ENCODE results near the gene ADPRM.
"Not testable (repeated sequence)": the region's sequence is repeated elsewhere in the genome, so short reads cannot be mapped to it uniquely, and the experiment has no call there.

Gene ADPRM, protein sequence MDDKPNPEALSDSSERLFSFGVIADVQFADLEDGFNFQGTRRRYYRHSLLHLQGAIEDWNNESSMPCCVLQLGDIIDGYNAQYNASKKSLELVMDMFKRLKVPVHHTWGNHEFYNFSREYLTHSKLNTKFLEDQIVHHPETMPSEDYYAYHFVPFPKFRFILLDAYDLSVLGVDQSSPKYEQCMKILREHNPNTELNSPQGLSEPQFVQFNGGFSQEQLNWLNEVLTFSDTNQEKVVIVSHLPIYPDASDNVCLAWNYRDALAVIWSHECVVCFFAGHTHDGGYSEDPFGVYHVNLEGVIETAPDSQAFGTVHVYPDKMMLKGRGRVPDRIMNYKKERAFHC

GRCh38 chr17:10697092-10698081, at the start of gene ADPRM, which contains the start of gene SCO1:
TSS of gene ADPRM (plus strand) at chr17:10697594. CDS start at chr17:10704927, 7,333 bp downstream.
TSS of gene SCO1 (minus strand) at chr17:10697533. CDS start at chr17:10697507, 26 bp downstream.
- peak; percentile 76 to 84 (median 82) for DNase-seq (ENCODE audit: low read depth in 4 of 4, low spot score in 1 of 4)

DNA sequence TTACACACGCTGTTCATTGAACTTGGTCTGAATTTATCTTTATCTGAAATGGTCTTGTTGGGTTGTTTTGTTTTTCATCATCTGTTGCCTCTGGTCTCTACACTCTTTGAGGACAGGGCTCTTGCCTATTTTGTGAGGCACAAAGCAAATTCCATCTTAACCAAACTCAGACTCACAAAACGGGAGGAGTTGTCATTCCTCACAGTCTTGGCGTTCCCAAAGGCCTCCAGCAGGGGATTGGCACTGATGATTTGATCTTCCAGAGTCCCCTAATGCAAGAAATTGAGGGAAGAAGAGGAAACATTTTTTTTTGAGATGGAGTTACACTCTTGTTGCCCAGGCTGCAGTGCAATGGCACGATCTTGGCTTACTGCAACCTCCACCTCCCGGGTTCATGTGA, 49.0 kb upstream of the ADPRM start:
- no peak for DNase-seq (ENCODE audit: low read depth in 4 of 4, low spot score in 1 of 4)

- no peak for DNase-seq (ENCODE audit: low read depth in 4 of 4, low spot score in 1 of 4)
Measured at GRCh38 chr17:10648956-10649355, 48.4 kb upstream of the ADPRM start.

DNA sequence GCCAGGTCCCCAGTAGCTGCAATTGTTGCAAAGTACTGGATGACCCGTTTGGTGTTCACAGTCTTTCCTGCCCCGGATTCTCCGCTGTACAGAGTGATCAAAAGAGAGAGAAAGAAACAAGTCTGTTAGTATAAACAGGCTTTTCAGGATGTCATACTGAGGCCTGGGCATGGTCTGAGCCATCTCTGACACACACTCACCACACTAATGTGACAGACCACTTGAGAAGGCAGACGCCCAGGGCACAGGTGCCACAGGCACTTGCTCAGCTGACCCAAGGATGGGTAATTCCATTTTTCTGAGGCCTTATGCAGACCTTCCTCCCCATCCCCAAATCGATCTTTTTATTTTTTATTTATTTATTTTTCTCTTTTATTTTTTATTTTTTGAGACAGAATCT, 47.8 kb upstream of the ADPRM start:
- no peak for DNase-seq (ENCODE audit: low read depth in 4 of 4, low spot score in 1 of 4)

DNA sequence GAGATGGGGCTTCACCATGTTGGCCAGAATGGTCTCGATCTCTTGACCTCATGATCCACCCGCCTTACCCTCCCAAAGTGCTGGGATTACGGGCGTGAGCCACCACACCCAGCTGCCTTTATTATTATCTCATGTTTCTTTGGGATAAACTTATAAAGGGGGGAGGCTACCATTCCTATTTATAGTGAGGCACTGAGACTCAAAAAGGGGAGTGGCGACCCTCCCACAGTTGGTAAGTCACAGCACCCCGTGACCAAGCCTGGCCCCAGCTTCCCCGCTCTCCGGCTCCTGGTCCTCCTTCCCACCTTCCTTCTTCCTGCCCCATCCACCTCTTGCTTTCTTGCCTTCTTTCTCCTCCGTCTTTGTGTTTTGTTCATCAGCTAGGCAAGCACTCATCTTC, 45.5 kb upstream of the ADPRM start:
- DNase-seq (ENCODE audit: low read depth in 4 of 4, low spot score in 1 of 4) = no peak

DNA sequence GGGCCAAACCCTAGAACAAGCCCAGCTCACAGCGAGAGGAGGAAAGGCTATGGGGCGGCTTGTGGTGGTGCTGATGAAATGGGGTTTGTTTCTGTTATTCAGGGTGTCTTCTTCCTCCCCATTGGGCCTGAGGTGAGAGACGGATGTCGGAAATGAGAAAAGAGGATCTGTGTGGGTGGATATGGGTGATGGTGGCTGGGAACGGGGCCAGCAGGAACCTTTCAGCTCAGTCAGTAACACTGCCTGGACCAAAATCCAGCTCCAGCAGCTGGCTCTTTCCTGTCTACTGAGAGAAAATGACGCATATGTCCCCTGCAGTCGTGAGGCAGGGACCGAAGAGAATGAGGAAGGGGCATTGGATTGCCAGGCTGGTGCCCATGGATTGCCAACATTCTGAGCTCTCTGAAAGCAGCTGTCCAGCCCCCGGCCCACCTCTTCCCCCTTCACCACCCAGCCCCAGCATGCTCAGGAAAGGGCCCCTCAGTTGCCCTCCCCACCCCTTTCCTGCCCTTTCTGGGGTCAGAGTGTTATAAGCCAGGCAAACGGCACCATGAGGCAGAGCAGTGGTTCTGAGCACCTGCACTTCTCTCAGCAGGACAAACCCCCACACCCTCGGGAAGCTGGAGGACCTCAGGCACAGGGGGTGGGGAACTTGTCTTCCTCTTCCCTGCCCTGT, 44.3 kb upstream of the ADPRM start:
- no peak for DNase-seq (ENCODE audit: low read depth in 4 of 4, low spot score in 1 of 4)

DNA sequence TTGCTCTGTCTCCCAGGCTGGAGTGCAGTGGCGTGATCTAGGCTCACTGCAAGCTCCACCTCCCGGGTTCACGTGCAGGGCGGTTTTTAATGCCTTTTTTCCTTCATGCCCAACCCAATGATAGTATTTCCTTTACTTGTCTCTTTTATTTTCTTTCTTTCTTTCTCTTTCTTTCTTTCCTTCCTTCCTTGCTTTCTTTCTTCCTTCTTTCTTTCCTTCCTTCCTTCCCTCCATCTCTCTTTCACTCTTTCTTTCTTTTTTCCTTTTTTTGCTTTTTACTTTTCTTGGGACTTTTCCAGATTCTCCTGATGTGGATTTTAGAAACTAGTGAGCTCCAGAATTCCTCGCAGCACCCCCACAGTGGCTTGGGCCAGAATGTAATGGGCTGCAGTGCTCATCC, 43.4 kb upstream of the ADPRM start:
- DNase-seq (ENCODE audit: low read depth in 4 of 4, low spot score in 1 of 4) = no peak

DNA sequence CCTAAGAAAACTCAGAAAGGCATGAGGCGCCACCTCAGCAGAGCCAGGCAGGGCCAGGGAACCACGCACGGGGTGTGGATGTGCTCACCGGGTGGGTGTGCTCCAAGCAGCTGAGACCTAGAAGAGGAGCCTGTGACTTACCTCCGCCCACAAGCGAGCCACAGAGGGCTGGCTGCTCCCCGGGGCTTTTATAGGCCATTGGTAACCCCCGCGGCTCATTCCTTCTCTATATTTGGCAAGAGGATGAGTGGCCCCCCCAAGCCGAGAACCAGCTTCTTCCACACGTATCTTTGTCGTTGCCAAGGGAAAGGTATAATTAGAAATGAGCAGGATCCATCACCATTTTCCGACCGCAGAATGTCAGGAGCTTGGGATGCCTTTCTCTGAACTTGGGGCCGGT, 40.2 kb upstream of the ADPRM start, which contains the start of gene MYH3:
Gene MYH3, minus strand, starts transcription at position 162 of the 400 bp plus-strand sequence. CDS start 2,245 bp downstream, outside the sequence.
- no peak for DNase-seq (ENCODE audit: low read depth in 4 of 4, low spot score in 1 of 4)

- DNase-seq (ENCODE audit: low read depth in 4 of 4, low spot score in 1 of 4) = no peak
Measured at GRCh38 chr17:10657879-10658278, 39.5 kb upstream of the ADPRM start.

DNA sequence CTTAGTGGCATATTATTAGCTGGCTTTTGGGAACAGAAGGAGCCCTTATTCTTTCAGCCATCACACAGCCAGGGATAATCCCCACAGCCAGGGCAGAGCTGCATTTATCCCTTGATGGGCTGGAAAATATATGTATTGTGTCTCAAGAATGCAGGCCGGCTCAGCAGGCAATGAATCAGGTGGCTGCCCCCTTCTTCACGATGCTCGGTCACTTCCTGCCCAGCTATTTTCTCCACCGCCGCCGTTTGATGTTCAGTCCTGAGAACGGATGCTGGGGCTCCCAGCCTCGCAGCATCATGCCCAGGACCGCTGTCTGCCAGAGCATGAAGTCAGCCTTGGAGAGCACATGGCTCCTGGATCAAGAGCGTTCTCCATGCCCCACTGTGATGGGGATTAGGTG, 36.0 kb upstream of the ADPRM start:
- DNase-seq (ENCODE audit: low read depth in 4 of 4, low spot score in 1 of 4) = no peak

DNA sequence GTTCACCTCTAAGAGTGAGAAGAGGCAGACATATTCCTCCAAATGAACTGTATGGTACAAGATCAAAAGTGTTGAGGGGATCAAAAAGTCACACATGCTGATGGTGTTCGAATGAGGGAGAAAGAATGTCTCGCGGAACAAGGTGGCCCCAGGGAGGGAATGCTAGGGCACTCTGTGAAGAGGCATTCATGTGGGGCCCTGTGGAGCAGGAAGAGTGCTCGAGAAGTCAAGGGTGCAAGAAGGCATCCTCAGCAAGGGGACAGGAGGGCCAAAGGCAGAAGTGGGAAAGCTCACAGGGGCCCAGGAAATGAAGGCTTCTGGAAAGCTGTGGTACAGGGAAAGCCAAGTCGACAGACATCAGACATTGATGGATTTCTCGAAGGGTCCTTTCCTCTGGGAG, 34.2 kb upstream of the ADPRM start:
- no peak for DNase-seq (ENCODE audit: low read depth in 4 of 4, low spot score in 1 of 4)

DNA sequence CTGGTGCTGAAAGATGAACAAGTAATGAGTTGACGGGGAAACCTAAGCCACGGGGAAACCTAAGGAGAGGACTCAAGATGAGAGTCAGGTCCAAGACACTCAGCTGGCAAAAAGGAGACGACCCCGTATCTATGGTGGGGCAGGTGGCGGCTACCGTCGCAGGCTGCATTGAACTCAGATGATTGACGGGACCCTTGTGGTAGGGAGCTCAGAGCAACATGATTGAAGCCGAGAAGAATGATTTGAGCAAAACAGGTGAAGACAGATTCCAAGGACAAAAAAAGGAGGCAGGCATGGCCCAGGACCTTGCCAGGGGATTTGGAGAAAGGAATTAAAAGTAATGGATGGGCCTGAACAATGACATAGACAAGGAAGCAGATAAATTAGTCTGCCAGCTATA, 32.8 kb upstream of the ADPRM start:
- DNase-seq (ENCODE audit: low read depth in 4 of 4, low spot score in 1 of 4) = no peak

GRCh38 chr17:10666906-10667305, 30.5 kb upstream of the ADPRM start:
- DNase-seq (ENCODE audit: low read depth in 4 of 4, low spot score in 1 of 4) = no peak

DNA sequence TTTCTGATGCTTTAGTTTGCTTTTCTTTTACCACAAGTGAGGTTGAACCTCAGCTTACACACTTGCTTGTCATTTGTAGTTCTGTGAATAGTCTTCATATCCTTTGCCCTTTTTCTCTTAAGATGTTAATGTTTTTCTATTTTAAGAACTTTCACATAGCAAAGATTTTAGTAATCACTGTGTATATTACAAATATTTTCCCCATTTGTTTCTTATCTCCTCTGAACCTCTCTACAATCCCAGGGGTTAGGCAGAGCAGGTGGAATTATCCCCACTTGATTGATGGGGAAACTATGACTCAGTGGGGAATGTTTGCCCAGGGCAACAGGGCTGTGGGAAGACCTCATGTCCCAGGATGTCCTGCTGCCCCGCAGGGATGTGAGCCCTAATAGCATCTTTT, 28.6 kb upstream of the ADPRM start:
- DNase-seq (ENCODE audit: low read depth in 4 of 4, low spot score in 1 of 4) = no peak

DNA sequence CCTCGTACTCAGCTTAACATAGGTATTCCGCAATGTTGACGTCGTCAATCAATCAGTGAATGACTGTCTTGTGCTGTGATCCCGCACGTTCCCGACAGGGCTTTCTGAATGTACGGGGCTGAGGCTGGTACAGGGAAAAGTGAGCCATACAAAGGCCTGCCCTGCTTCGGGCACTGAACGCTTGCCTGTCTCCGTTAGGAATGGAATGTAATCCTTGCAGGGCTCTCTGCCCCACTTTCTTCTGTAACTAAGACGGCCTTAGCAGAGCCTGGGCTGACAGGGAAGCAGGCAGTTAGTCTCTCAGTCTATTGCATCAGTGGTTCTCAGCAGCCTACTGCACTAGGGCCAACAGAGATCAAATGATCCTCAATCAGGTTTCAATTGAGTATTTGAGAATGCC, 24.1 kb upstream of the ADPRM start:
- DNase-seq (ENCODE audit: low read depth in 4 of 4, low spot score in 1 of 4) = no peak

DNA sequence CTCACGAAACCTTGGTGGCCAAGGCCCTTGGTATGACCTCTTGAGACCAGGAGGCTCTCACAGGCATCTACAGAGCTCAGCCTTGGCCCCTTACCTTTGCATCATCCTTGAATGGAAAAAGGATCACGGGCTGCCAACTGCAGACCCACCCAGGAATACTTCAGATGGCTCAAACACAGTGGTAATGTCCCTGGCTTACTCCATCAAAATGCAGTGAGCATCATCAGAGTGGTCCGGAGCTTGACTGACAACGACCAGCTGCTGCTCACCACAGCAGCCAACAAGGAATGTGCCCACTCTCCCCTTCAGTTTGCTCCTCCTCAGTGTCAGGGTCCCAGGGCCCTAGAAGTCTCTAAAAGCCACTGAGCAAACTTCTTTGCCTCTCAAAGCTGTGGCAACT, 22.7 kb upstream of the ADPRM start:
- no peak for DNase-seq (ENCODE audit: low read depth in 4 of 4, low spot score in 1 of 4)

GRCh38 chr17:10681866-10682446, 15.4 kb upstream of the ADPRM start:
- no peak for DNase-seq (ENCODE audit: low read depth in 4 of 4, low spot score in 1 of 4)

DNA sequence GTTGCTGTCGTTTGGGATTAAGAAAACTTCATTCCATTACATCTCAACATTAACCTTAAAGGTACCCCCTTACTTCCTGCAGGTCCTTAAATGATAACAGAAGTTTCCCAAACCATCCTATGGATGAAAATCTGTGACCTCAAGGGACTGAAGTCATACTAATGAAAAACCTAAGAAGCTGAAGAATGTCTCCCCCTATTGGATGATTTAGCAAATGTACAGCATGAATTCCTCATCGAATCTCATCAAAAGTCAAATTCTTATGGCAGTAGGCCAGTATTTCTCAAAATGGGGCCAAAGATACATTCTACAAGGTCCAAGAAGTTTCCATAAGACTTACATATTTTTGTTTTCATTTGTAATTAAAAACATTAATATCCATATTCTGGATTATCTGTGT, 13.5 kb upstream of the ADPRM start:
- no peak for DNase-seq (ENCODE audit: low read depth in 4 of 4, low spot score in 1 of 4)

DNA sequence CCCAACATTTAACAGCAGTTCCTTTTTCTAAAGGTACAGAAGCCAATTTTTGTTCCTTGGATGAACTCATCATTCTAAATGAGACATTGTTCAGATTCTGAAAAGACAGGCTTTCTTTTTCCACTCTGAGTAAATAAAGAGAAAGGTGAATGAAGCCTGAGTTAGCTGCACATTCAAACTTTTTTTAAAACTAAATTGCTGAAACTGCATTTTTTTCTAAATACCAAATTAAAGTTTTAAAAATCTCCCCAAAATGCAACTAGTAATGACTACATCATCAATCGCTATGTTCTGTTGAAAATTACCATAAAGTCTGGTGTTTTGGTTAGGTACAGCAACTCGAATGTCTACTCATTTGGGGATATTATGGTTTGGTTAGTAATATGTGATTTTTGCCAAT, 9.9 kb upstream of the ADPRM start:
- DNase-seq (ENCODE audit: low read depth in 4 of 4, low spot score in 1 of 4) = no peak

GRCh38 chr17:10695875-10696407, 1.5 kb upstream of the ADPRM start:
- not testable (repeated sequence) for DNase-seq (ENCODE audit: low read depth in 4 of 4, low spot score in 1 of 4)

Data from stimulated activated CD4-positive, alpha-beta T cell treated with anti-CD3 and anti-CD28 coated beads, Interleukin-1b, Interleukin-23, amount 100 ng/mL, for 24 hours (primary cell).